Left ventricle myocardium inferior (tissue), 1 donor: ENCODE data around the gene MRPL3. TPM values are rescaled to one million over a fixed set of nuclear protein-coding genes. Genes with fewer than 3 reads are reported as not detected.

ENCODE experiments used
- DNase-seq: peaks from one replicate; pipeline ENCODE4 v3.0.0-alpha.2; 2020
- H3K27ac ChIP-seq: fragments of 200-600 bp; replicated peaks from 2 replicates; pipeline ENCODE4 v1.8.0; 2021
- H3K27me3 ChIP-seq: fragments of 200-600 bp; 2 replicates; pipeline ENCODE4 v1.8.0; 2021; ENCODE audit warnings: low read depth
- H3K36me3 ChIP-seq: fragments of 200-600 bp; 2 replicates; pipeline ENCODE4 v1.8.0; 2021
- H3K4me1 ChIP-seq: fragments of 200-600 bp; 2 replicates; pipeline ENCODE4 v1.8.0; 2021
- H3K4me3 ChIP-seq: fragments of 200-600 bp; 2 replicates; pipeline ENCODE4 v1.8.0; 2021; ENCODE audit warnings: mild to moderate bottlenecking, moderate library complexity
- H3K9me3 ChIP-seq: fragments of 200-600 bp; replicated peaks from 2 replicates; pipeline ENCODE4 v1.8.0; 2021
- CTCF ChIP-seq: fragments of 200-600 bp; IDR thresholded peaks from 2 replicates; pipeline ENCODE4 v1.8.0; 2021; ENCODE audit warnings: antibody characterized with exemption, mild to moderate bottlenecking, borderline replicate concordance
- intact Hi-C: fragments of 100-400 bp; cut with micrococcal nuclease; formaldehyde crosslinking; loops from one replicate; pipeline ENCODE4 v1.11.0; 2022
- total RNA-seq: library from RNA; stranded (reverse); fragmentation: NEBNext Ultra II Directional; extraction: Animal tissue kit (Norgen Biotek cat#: 25700); gene quantifications from one replicate; pipeline ENCODE4 v1.2.1, GENCODE V29; 2021
- donor health status: DM: no; HTN: yes; CAD: no; lungs with severe emphysema.

The MRPL3 gene
- total RNA-seq, 1 donor from 2014 or later = 53.9 TPM

GRCh38 chr3:131484496-131485111 is 18.2 kb downstream of the MRPL3 start:
- DNase-seq = no peak
- Histone ChIP-seq H3K9me3 (no peaks in the 10 kb centered on the region), H3K4me1 (peaks cover 6% of the 10 kb centered on the region), H3K27me3 (no peaks in the 10 kb centered on the region), H3K36me3 (peaks cover 68% of the 10 kb centered on the region), H3K27ac (no peak overlapping the region), H3K4me3 (no peak overlapping the region)
- no peak for TF ChIP-seq CTCF
- intact Hi-C loops = no loop called here

DNA sequence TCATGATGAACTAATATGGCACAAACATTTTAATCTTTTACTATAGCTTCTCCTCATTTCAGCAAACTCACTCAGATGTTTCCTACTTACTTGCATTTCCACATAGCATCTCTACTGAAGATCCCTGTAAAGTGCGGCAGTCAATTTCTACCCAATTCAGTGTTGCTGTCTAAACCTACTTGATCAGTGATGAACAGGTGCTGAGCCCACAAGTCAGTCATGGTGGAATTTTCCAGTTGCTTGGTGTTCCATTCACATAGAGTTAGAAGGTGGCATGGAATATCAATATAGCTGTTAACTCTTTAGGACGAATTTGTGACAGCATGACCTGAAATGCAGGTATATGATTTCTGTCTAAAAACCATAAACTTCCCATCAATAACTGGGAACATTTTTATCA is 22.7 kb downstream of the MRPL3 start:
- H3K4me3 ChIP-seq = no peak overlapping the region
- no peaks in the 10 kb centered on the region for H3K9me3 ChIP-seq
- no peak for TF ChIP-seq CTCF
- H3K27ac ChIP-seq = no peak overlapping the region
- H3K4me1 ChIP-seq = peaks cover 14% of the 10 kb centered on the region
- intact Hi-C loops = no loop called here
- H3K36me3 ChIP-seq = peaks cover 34% of the 10 kb centered on the region
- no peaks in the 10 kb centered on the region for H3K27me3 ChIP-seq
- DNase-seq = no peak

DNA sequence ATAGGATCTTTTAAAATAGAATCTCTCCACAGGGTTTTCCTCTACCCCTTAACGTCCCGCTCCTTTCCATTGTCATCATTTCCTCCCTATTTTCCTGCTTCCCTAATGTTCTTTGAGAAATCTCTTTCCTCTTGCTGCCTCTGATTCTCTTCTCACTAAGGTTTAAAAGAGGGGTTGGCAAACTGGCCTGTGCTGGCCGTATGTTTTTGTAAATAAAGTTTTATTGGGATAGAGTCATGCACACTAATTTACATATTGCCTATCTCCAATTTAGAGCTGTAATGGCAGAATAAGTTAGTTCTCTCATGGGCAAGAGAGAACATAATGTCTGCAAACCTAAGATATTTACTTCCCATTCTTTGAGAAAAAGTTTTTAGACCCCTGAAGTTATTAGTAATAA is 25.0 kb downstream of the MRPL3 start:
- no peak for DNase-seq
- peaks cover 13% of the 10 kb centered on the region for H3K4me1 ChIP-seq
- no peak overlapping the region for H3K4me3 ChIP-seq
- no peaks in the 10 kb centered on the region for H3K27me3 ChIP-seq
- H3K36me3 ChIP-seq = peaks cover 20% of the 10 kb centered on the region
- TF ChIP-seq CTCF = no peak
- no peaks in the 10 kb centered on the region for H3K9me3 ChIP-seq
- intact Hi-C loops = no loop called here
- no peak overlapping the region for H3K27ac ChIP-seq

DNA sequence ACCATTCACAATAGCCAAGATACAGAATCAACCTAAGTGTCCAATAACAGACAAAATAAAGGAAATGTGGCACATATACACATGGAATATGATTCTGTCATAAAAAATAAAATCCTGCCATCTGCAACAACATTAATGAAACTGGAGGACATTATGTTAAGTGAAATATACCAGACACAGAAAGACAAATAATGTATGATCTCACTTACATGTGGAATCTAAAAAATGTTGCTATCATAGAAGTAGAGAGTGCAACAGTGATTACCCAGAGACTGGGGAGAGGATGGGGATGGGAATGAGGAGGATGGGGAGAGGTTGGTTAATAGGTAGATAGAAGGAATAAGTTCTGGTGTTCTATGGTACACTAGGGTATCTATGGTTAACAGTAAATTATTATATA is 28.7 kb downstream of the MRPL3 start:
- H3K27ac ChIP-seq = no peak overlapping the region
- no peaks in the 10 kb centered on the region for H3K27me3 ChIP-seq
- no peak overlapping the region for H3K4me3 ChIP-seq
- no peak for DNase-seq
- H3K9me3 ChIP-seq = no peaks in the 10 kb centered on the region
- intact Hi-C loops = no loop called here
- H3K36me3 ChIP-seq = peaks cover 25% of the 10 kb centered on the region
- no peak for TF ChIP-seq CTCF
- peaks cover 13% of the 10 kb centered on the region for H3K4me1 ChIP-seq

- Histone ChIP-seq H3K27me3 (no peaks in the 10 kb centered on the region), H3K27ac (no peak overlapping the region), H3K4me1 (no peaks in the 10 kb centered on the region), H3K4me3 (no peak overlapping the region), H3K36me3 (peaks cover 49% of the 10 kb centered on the region), H3K9me3 (no peaks in the 10 kb centered on the region)
- TF ChIP-seq CTCF = no peak
- DNase-seq = no peak
- intact Hi-C loops = no loop called here
Measured at GRCh38 chr3:131470377-131470776, 32.4 kb downstream of the MRPL3 start.
